GM21529 (cell line): ENCODE measurements around the gene BNIP3.
"Not testable (repeated sequence)": the region's sequence is repeated elsewhere in the genome, so short reads cannot be mapped to it uniquely, and the experiment has no call there.

Source experiments
- ATAC-seq: cut with Tn5 transposase; IDR thresholded peaks from one replicate; pipeline ENCODE4 v1.9.1; 2021; ENCODE audit not compliant: unreplicated experiment

Gene BNIP3

DNA sequence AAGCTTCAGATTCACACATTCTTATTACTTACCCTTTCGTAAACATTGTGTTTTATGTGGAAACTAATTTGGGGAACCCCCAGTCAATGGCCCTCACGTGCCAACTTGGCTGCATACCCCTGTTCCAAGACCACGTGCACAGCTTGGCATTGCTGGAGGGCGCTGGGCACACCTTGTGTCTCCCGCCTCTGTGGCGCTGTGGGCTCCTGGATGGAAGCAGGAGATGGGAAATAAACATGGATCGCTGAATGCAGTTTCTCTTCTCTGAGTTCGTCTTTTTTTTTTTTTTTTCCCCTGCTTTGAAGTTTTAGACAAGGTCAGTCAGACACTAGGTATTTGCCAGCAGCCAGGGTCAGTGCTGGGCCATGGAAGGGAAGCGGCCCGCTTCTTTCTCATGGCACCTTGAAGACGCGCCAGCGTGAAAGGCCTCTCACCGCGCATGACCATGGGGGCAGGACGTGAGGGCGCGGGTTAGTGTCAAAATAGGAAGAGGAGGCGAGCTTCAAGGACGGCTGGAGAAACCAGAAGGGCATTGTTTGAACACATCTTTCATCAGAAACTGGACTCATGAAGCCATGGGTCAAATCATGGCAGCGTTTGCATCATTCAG is 27.3 kb downstream of the BNIP3 start:
- no peak for ATAC-seq

GRCh38 chr10:131949908-131950307 is 31.8 kb downstream of the BNIP3 start:
- ATAC-seq: not testable (repeated sequence)

GRCh38 chr10:131949041-131949862 is 32.5 kb downstream of the BNIP3 start:
- ATAC-seq: no peak

- no peak for ATAC-seq
Observed at GRCh38 chr10:131948501-131948900, 33.2 kb downstream of the BNIP3 start.

- no peak for ATAC-seq
Observed at GRCh38 chr10:131947631-131948347, 33.9 kb downstream of the BNIP3 start.

- no peak for ATAC-seq
Observed at GRCh38 chr10:131946880-131947279, 34.8 kb downstream of the BNIP3 start.

DNA sequence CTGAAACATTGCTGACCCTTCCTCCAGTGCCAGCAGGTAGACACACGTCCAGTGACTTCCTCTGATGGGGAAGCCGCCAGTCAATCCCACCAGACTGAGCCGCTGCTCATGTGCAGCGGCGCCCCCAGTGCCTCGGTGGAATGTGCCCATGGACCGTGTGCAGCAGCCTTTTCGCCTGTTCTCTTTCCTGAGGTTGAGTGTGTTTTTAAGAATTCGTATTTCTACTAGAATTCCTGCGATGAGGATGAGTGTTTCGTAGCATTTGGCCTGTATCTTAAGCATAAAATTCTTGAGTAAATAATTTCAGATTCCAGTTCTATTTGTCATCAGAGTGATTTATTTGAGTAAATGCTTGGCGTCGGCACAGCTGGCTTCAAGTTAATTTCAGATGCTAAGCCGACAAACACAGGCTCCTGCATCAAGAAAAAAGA is 35.4 kb downstream of the BNIP3 start:
- ATAC-seq: no peak

GRCh38 chr10:131944976-131945695 is 36.6 kb downstream of the BNIP3 start:
- ATAC-seq: no peak

DNA sequence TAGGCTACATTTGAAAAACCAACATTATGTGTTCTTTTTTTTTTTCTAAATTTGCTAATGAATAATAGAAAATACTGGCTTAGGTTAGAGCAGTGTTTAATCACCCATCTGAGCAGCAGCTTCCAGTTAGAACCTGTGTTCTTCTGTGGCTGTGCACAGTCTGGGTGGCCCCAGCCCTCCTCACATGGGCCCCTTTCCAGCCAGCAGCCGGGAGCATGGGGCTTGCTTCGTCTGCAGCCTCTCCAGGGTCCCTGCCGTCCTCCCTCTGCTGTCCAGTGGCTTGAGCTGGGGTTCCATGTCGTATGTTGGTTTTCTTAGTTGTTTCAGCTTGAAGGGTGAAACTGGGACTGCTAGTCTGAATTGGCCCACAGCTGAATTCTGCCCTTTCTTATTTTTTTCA is 37.3 kb downstream of the BNIP3 start:
- ATAC-seq: no peak

DNA sequence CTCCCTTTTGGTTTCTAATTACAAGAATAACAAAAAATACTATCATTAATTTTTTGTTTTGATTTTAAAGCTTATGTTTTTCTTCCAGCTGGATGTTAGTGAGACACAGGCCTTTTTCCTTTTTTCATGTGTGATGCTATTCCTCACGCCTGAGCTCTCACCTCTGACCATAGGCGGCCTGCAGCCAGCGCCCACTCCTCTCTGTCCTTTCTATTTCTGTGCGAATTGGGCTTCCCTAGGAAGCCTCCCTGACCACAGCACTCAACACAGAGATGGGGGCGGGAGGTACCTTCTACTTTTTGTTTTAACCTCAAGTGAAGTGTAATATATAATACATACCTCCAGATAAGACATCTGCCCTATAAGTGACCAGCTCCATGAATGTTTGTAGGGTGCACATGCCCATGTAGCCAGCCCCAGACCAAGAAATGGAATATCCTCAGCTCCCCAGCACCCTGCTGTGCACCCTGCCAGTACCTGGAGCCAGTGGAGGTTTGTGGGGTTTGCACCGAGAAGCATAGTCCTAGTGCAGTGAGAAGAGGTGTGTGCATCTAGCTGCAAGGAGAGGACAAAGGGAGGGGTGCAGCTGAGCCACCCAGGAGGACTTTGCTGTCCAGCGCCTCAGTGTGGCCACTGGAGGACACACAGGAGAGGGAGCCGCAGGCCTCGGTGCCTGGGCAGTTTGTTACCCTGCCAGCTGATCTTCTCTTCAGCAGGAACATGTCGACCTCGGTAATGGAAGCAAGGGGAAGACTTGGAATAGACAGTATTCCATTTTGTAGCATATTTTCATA is 38.5 kb downstream of the BNIP3 start:
- no peak for ATAC-seq

GRCh38 chr10:131942455-131942854 is 39.3 kb downstream of the BNIP3 start:
- ATAC-seq: no peak

DNA sequence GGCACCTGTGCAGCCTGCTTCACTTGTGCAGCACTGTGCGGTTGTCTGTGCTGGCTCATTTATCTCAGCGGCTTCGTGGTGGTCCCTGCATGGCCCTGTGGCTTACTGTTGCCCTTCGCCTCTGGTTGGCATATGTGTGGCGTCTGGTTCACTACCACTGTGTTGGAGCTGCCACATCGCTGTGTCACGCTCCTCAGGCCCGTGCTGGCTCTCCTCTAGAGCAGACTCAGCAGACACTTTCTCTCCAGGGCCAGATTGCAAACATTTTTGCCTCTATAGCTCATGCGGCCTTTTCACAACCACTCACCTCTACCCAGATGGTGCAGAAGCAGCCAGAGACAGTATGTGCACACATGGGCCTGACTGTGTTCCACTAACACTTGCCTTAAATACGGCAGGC is 43.0 kb downstream of the BNIP3 start:
- no peak for ATAC-seq

DNA sequence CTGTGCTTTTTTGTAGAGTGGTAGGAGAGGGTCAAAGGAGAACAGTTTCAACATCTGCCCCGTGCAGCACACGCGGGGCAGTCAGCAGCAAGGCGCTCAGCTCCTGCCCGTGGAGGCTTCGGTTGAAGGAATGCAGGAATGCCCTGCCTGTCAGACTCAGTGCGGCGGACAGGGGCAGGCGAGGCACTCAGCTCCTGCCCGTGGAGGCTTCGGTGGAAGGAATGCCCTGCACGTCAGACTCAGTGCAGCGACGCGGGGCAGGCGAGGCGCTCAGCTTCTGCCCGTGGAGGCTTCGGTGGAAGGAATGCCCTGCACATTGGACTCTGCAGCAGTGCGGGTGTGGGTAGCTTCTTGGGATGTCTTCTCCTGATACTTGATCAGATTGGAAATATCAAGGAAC is 43.9 kb downstream of the BNIP3 start:
- no peak for ATAC-seq

DNA sequence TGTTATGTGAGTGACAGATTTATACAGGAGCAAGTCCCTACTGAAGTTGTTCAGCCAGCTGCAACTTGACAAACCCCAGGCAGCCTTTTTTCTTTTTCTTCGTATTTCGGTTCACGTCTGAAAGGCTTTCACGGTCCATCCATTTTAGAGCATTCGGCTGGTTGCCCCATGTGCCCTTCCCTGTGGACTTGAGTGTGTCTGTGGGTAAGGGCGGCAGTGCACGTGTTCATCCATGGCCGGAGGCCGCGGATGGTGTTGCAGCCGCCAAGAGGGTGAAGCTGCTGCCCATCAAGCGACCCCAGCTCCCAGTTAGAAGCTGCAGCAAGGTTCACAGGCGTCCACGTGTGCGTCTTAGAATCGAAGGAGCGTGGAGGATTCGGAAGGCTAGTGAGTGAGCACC is 45.0 kb downstream of the BNIP3 start:
- ATAC-seq: no peak

- no peak for ATAC-seq
Observed at GRCh38 chr10:131936294-131936693, 45.4 kb downstream of the BNIP3 start.

DNA sequence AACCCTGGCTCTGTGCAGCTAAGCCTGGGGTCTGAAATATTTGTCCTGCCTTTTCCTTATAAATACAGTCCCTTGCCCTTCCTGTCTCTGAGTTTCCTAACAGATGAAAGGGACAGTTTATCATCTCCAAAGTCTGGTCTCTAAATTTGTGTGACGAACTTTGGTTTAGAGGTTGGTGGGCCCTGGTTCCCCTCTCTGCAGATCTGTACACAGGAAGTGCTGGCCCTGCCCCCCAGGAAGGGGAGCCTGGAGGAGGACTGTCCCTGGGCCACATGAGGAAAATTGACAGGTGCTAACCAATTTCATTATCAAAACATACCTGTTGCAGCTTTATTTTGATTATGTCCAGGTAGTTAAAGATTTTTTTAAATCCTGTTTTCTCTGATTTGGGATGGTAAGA is 46.5 kb downstream of the BNIP3 start:
- ATAC-seq: no peak

DNA sequence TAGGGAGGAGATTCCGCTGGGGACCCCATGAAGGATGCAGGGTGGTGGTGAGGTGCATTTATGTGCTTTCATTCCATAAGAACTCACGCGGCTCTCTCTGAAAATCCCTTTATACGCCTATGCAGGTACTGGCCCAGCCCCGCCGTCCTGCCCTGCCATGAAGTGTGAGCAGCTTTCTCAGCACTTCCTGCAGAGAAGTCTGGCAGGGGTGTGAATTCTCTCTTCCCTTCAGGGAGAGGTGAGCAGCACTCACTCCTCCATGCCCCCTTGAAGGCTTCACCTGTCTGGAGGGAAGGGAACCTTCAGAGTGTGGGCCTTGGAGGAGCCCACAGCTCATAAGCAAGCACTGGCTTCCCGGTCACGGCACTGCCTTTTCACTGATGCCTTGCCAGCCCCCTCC is 47.0 kb downstream of the BNIP3 start:
- ATAC-seq: no peak

- no peak for ATAC-seq
Observed at GRCh38 chr10:131933696-131934086, 48.0 kb downstream of the BNIP3 start.

GRCh38 chr10:131933016-131933695 is 48.6 kb downstream of the BNIP3 start:
- no peak for ATAC-seq

GRCh38 chr10:131931981-131932380 is 49.7 kb downstream of the BNIP3 start:
- no peak for ATAC-seq
